22Rv1 (cell line): Measurements from ENCODE around the gene CES5A.
"Not testable (repeated sequence)": the region's sequence is repeated elsewhere in the genome, so short reads cannot be mapped to it uniquely, and the experiment has no call there.

Experiments
- H3K27ac ChIP-seq: fragments of 450-650 bp; 2 replicates; pipeline ENCODE4 v1.5.1; 2017
- ZFX ChIP-seq: fragments of 450-650 bp; IDR thresholded peaks from 2 replicates; pipeline ENCODE4 v1.6.1; 2017; ENCODE audit warnings: antibody characterized with exemption, borderline replicate concordance
- TF ChIP-seq, protein P1 (sequence below): fragments of 450-650 bp; IDR thresholded peaks from 2 replicates; pipeline ENCODE4 v1.5.1; 2017; ENCODE audit warnings: mild to moderate bottlenecking

The CES5A gene

DNA sequence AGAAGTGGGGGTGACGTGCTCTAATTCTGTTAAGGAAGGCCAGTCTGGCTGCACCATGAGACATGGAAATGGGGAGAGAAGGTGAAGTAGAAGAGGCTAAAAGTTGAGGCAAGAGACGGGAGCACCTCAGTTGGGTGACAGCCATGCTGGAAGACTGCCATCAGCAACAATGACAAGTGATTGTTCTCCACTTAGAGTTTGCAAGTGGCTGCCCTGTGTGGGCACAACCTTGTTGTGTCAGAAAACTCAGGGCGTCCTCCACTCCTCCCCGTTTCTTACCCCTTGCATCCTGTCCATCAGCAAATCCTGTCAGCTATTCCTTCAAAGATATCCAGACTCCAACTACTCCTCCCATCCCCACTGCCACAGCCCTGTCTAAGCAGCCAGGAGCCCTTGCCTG lies 59.9 kb downstream of the CES5A start:
- TF ChIP-seq, protein P1, sequence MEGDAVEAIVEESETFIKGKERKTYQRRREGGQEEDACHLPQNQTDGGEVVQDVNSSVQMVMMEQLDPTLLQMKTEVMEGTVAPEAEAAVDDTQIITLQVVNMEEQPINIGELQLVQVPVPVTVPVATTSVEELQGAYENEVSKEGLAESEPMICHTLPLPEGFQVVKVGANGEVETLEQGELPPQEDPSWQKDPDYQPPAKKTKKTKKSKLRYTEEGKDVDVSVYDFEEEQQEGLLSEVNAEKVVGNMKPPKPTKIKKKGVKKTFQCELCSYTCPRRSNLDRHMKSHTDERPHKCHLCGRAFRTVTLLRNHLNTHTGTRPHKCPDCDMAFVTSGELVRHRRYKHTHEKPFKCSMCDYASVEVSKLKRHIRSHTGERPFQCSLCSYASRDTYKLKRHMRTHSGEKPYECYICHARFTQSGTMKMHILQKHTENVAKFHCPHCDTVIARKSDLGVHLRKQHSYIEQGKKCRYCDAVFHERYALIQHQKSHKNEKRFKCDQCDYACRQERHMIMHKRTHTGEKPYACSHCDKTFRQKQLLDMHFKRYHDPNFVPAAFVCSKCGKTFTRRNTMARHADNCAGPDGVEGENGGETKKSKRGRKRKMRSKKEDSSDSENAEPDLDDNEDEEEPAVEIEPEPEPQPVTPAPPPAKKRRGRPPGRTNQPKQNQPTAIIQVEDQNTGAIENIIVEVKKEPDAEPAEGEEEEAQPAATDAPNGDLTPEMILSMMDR: no peak
- no peak for TF ChIP-seq ZFX
- no peak overlapping the region for H3K27ac ChIP-seq

DNA sequence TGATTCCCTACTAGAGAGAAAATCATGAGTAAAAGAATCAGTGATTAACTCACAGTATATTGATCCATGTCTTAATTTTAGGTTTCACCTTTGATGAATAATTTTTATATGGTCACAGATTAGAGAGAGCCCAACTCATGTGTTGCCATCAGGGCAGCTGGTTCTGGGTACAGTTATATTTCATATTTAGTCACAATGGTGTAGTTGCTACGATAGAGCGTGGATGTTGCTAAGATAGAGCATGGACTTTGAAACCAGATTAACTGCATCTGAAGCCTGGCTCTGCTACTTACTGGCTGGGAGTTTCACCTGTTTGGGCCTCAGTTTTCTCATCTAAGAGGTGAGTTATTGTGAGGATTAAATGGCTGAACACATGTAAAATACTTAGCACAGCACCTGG lies 61.0 kb downstream of the CES5A start:
- H3K27ac ChIP-seq: not testable (repeated sequence)

DNA sequence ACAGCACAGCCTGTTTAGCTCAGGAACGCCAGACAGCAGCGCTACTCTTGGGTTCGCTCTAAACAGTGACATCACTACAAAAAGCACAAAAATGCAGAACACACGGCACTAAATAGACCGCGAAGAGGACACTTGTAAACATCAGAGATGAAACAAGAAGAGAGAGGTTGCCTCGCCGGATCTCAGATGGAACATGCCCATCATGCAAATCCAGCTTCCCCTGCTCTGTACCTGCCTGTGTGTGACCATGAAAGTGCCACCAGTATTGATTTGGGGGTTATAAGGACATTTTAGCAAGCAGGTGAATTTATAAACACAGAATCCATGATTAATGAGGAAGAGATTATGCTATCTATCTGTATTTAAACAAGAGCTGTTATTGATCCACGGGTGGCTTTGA lies 61.4 kb downstream of the CES5A start:
- H3K27ac ChIP-seq: not testable (repeated sequence)

DNA sequence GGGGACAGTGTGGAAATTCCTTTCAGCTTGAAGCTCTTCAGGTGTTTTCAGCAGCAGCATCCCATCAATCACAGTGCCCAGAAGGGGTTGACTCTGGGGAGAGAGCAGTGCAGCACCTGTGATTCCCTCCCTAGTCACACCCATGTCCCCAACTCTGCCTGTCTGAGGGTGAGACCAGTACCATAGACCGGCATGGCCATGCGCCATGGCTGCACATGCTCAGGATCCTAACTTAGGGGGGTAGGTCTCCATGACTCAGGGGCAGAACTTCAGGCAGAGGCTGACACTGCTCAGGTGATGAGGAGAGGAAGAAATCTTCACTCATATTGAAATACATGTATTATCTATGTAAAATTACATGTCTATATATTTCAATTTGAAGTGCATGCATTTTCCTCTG lies 62.2 kb downstream of the CES5A start:
- H3K27ac ChIP-seq: no peak overlapping the region
- no peak for TF ChIP-seq ZFX
- TF ChIP-seq, protein P1: no peak

DNA sequence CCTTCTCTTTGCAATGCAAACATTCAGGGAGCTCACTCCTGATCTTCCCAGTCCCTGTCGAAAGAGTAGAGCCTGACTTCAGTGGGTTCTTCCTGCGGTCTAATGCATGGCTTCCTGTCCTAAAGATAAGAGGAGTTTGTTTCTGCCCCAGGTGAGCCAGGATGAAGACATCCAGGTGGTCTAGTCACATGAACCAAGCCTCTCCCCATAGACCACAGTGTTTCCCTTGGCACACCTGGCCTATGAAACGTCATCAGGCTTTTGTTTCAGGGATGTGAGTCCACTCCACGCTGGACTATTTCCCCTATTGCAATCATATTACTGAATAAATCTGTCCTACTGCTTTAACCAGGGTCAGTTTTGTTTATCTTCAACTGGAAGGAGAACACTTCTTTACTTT lies 63.4 kb downstream of the CES5A start:
- no peak for TF ChIP-seq ZFX
- TF ChIP-seq, protein P1: no peak

DNA sequence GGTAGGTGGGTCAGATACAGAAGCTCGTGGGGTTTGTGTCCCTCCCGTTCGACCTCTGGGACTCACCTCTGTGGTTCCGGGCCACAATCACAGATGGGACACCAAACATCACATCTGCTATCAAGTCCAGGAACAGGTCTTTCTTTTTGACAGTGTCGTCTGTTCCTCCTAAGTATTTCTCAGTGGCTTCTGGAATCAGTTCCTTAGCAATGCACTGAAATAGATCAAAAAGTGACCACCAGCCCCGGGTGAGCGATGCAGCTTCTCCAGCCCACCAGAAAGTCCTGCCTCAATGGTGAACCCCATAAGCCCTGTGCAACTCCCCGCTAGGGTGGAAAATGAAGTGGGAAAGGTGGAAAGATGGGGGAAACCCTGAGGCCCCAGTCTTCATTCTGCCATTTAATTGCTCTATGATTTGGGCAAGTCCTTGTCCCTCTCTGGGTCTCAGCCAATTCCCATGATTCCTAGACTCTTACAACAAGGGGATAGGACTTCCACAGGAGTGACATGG lies 64.7 kb downstream of the CES5A start:
- TF ChIP-seq ZFX: no peak
- H3K27ac ChIP-seq: no peak overlapping the region

More for the DNA sequence above, 63.4 kb downstream of the CES5A start:
- no peak overlapping the region for H3K27ac ChIP-seq

DNA sequence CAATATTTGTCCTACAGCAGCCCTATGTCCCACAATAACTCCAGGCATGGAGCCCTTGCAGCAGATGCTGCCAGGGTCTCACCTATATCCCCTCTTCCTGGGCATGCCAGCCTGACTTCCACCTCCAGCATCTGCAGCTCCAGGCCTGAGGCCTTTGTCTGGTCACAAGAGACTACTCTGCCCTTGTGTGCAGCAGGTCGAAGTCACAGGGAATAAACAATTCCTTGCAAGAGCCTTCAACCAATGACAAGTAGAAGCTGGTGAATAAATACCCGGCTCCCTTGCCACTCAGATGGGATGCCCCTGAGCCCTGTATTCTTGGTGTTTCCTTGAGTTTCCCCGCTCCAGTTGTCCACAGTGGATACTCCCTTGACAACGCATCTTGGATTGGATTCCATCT lies 65.3 kb downstream of the CES5A start:
- H3K27ac ChIP-seq: no peak overlapping the region
- TF ChIP-seq, protein P1: no peak
- no peak for TF ChIP-seq ZFX

DNA sequence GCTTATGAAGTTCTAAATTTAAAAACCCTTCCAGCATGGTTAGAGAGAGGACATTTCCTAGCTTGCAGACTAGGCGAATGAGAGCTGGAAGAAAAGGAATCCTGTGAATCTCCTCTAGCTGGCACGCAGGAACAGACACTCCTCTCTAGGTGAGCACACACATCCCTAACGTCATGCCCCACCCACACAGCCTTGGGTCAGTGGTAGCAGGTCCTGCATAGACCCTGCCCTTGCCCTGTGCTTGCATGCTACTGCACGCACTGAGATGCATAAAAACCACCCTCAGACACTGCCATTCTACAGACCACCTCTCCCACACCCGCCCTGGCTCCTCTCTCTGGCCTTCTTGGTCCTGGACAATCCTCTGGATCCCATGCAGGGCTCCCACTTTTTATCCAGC lies 65.8 kb downstream of the CES5A start:
- no peak overlapping the region for H3K27ac ChIP-seq
- TF ChIP-seq, protein P1: no peak
- no peak for TF ChIP-seq ZFX

DNA sequence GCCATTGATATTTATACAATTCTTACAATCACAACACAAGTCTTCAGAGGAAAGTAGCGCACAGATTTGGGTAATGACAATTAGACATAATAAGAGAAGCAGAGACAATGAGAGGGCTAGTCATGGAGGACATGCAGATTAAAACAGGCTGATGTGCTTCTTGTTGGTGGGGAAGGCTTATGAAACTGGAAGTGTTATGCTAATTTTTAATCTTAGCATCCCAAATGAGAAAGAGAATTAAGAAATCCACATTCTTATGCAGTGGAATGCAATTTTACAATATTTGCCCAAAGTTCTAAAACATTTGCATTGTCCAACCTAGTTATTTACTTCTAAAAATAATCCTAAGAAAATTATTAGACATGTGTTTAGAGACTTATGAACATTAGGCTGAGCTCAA lies 66.9 kb downstream of the CES5A start:
- H3K27ac ChIP-seq: not testable (repeated sequence)

DNA sequence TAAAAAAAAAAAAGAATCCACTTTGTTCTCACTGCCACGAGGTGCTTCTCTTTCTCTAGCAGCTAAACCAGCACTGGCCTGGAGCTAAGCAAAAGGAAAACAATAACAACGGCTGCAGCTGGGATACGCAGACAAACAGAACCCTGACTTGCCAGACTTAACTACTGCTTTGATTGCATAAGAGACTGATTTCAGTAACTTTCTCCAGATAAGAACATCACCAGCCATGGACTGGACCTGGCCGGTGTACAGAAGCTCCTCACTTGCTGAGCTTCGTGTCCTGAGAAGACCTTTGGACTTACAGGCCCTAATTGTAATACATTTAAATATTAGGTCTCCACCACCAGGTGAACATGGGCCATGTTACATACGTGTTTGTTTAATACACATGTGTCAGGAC lies 70.1 kb downstream of the CES5A start:
- not testable (repeated sequence) for H3K27ac ChIP-seq

DNA sequence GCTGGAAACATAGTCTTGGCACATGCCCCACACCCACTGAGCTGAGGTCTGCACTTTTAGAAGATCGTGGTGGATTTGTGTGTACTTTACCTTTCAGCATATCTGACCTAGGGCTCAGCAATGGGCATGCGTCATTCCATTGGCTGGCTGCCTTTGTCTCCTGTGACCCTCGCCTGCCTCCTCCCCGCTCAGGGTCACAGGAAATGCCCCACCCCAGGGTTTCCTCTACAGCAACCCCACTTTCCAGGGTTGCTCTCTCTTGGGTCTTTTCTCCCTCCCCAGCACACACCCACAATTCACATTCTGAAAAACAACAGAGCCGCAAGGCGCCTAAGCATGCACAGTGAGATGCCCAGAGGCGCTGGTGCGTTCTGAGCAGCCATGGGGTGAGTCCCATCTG lies 71.5 kb downstream of the CES5A start:
- not testable (repeated sequence) for H3K27ac ChIP-seq
